K562 (cell line): ENCODE measurements around the gene SLFN14. TPM values are rescaled to one million over a fixed set of nuclear protein-coding genes. Genes with fewer than 3 reads are reported as not detected.

Experiments used
- BCLAF1 ChIP-seq, 2 experiments: fragments of 450-650 bp in 1 of 2; IDR thresholded peaks; 2 replicates each; pipeline ENCODE4 v1.6.1; 2011 to 2017; ENCODE audit warnings: low read depth in 2 of 2, antibody characterized with exemption in 1 of 2, borderline replicate concordance in 1 of 2, low read length in 1 of 2, mild to moderate bottlenecking in 1 of 2, mixed read lengths in 1 of 2; ENCODE audit not compliant: control insufficient read depth in 1 of 2
- CREB3 ChIP-seq: fragments of 450-650 bp; conservative IDR thresholded peaks from 2 replicates; pipeline ENCODE4 v1.6.1; 2016; ENCODE audit warnings: missing genetic modification characterization, low read depth, mild to moderate bottlenecking, missing compliant biosample characterization, moderate library complexity
- DEAF1 ChIP-seq: fragments of 450-650 bp; formaldehyde crosslinking; IDR thresholded peaks from 2 replicates; pipeline ENCODE4 v1.4.0; 2020; ENCODE audit warnings: mild to moderate bottlenecking, moderate library complexity
- FOXP4 ChIP-seq: sonication (generic); formaldehyde crosslinking; IDR thresholded peaks from 2 replicates; pipeline ENCODE4 v1.8.0; 2022; ENCODE audit warnings: mild to moderate bottlenecking, missing genetic modification reagents, borderline replicate concordance
- HDGF ChIP-seq: fragments of 450-650 bp; IDR thresholded peaks from 2 replicates; pipeline ENCODE4 v1.6.1; 2016
- HNRNPL ChIP-seq: fragments of 200-400 bp; formaldehyde crosslinking; IDR thresholded peaks from 2 replicates; pipeline ENCODE4 v1.6.1; 2017; ENCODE audit warnings: low read depth, mild to moderate bottlenecking, low read length
- MED1 ChIP-seq: sonication (generic); formaldehyde crosslinking; IDR thresholded peaks from 2 replicates; pipeline ENCODE4 v1.8.1; 2023; ENCODE audit warnings: missing genetic modification reagents, borderline replicate concordance
- OTX1 ChIP-seq: fragments of 450-650 bp; formaldehyde crosslinking; IDR thresholded peaks from 2 replicates; pipeline ENCODE4 v1.4.0; 2022; ENCODE audit warnings: mild to moderate bottlenecking
- PHF20 ChIP-seq: fragments of 450-650 bp; IDR thresholded peaks from 2 replicates; pipeline ENCODE4 v1.6.1; 2018; ENCODE audit not compliant: partially characterized antibody
- POLR2AphosphoS5 ChIP-seq: IDR thresholded peaks from 2 replicates; pipeline ENCODE4 v1.6.1; 2011; ENCODE audit warnings: mild to moderate bottlenecking, low read depth, low read length, moderate library complexity; ENCODE audit not compliant: control insufficient read depth, insufficient read depth
- POLR2G ChIP-seq: fragments of 200-400 bp; formaldehyde crosslinking; IDR thresholded peaks from 2 replicates; pipeline ENCODE4 v1.6.1; 2017; ENCODE audit warnings: low read depth, mild to moderate bottlenecking, antibody characterized with exemption, low read length, moderate library complexity
- ZHX1 ChIP-seq: fragments of 150-350 bp; conservative IDR thresholded peaks from 2 replicates; pipeline ENCODE4 v1.6.1; 2014; ENCODE audit warnings: low read length
- ZNF347 ChIP-seq: fragments of 450-650 bp; formaldehyde crosslinking; IDR thresholded peaks from 2 replicates; pipeline ENCODE4 v1.4.0; 2020; ENCODE audit warnings: low read depth, mild to moderate bottlenecking, moderate library complexity
- polyA plus RNA-seq, 8 experiments: library from polyadenylated mRNA; depleted of rRNA in 4 of 8; stranded (reverse) in 5 of 8; unstranded in 3 of 8; fragments of >200 nt; fragmentation: Nextera tagmentation in 2 of 8; fragmentation: Illumina TruSeq in 1 of 8; extraction: Ambion mirVana in 2 of 8; extraction: Trizol in 1 of 8; gene quantifications; 2 replicates each; pipeline versions ENCODE4 v1.2.1 to v1.2.3, GENCODE V29; 2011 to 2014; ENCODE audit warnings: inconsistent platforms in 1 of 8, missing spikeins in 1 of 8
- total RNA-seq, 7 experiments: library from RNA; depleted of rRNA in 6 of 7; stranded (reverse); fragments of >200 nt in 6 of 7; fragmentation: Illumina TruSeq in 2 of 7; extraction: Trizol in 2 of 7; gene quantifications; 2 replicates each; pipeline versions ENCODE4 v1.2.1 to v1.2.3, GENCODE V29; 2011 to 2021; ENCODE audit warnings: low replicate concordance in 1 of 7

The SLFN14 gene
- total and polyA plus RNA-seq, 9 of the 15 experiments (the other 6 are each of a cell fraction or from before 2014, with no cell fraction given) = 1.3 to 4.3 (median 3.1) TPM

- TF ChIP-seq FOXP4 (CRISPR knock-in tag) (no peak), PHF20 (no peak), ZHX1 (no peak), CREB3 (tag) (no peak), OTX1 (CRISPR knock-in tag) (no peak), DEAF1 (no peak), BCLAF1 (IDR thresholded peaks at IDR 0.05; ENCODE audit: borderline replicate concordance in 1 of 2, control insufficient read depth in 1 of 2, low read depth in 2 of 2, low read length in 1 of 2) (no peak), MED1 (CRISPR knock-in tag) (no peak), HDGF (no peak), ZNF347 (CRISPR knock-in tag) (no peak), POLR2G (peak; percentile 74), HNRNPL (no peak), POLR2AphosphoS5 (peak; percentile 61)
Observed at GRCh38 chr17:35596530-35597233, 36.1 kb upstream of the SLFN14 start (continued).
